Measurements from ENCODE around the gene SLX4IP. TPM values are rescaled to one million over a fixed set of nuclear protein-coding genes. Genes with fewer than 3 reads are reported as not detected.
A peak's percentile ranks its signal among the peaks of the same experiment; 100 is the strongest.

Gene SLX4IP
- total and polyA plus RNA-seq, 5 donors from 2014 or later = 1.5 to 4.1 (median 2.4) TPM

DNA sequence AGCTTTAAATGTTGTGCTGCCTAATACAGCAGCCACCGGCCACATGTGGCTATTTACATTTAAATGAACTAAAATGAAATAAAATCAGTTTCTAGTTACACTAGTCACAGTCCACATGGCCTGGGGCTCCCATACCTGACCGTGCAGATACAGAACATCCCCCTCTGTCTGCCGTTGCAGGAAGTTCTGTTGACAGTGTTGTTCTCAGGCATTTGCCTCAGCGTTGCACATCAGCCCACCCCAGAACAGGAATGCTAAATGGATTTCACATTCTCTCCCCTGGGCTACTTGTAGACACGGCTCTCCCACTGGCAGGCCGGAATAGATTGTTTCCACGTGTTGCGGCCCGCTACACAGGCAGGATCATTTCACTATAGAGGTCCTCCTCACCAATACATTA lies 212.4 kb downstream of the SLX4IP start:
- Histone ChIP-seq H3K4me1 (ENCODE audit: control insufficient read depth, insufficient read depth, low read length, poor library complexity, severe bottlenecking) (no peaks in the 10 kb centered on the region), H3K36me3 (ENCODE audit: control insufficient read depth, insufficient read depth, low read length) (no peaks in the 10 kb centered on the region), H3K4me3 (ENCODE audit: low read depth, low read length) (no peak overlapping the region), H3K9me3 (ENCODE audit: control insufficient read depth in 2 of 2, low read length in 2 of 2) (no peaks in the 10 kb centered on the region), H3K27ac (ENCODE audit: insufficient read depth, low read length, poor library complexity, severe bottlenecking) (no peak overlapping the region), H3K27me3 (ENCODE audit: control insufficient read depth, insufficient read depth, low read length) (no peaks in the 10 kb centered on the region)
- Mint-ChIP-seq H3K4me1 (no peaks in the 10 kb centered on the region), H3K9me3 (peaks cover 0 to 1% (median 0%) of the 10 kb centered on the region in 7 donors), H3K36me3 (no peaks in the 10 kb centered on the region), H3K27ac (no peak overlapping the region), H3K4me3 (no peak overlapping the region), H3K27me3 (peaks cover 5% of the 10 kb centered on the region)
- peak in 1 of 3 donors; percentile 8 for DNase-seq
- ATAC-seq (ENCODE audit: low read depth in 2 of 2) = no peak

DNA sequence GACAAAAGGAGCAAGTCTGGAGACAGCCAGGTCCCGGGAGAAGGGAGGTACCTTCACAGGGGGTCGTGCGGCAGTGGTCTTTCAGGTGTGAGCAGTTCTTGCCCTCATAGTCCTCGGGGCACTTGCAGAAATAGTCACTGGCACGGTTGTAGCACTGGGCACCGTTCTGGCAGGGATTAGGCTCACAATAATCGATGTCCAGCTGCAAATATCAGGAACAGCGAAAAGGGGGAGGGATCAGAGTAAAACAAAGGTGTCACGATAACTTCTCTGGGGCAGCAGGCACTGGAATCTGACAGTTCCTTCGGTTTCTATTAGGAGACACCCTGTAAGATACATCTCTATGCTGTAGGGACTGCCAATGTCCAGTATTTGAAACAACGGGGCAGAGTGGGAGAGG lies 212.8 kb downstream of the SLX4IP start:
- Mint-ChIP-seq H3K27ac (no peak overlapping the region), H3K27me3 (peaks cover 5% of the 10 kb centered on the region), H3K9me3 (peaks cover 0 to 1% (median 0%) of the 10 kb centered on the region in 7 donors), H3K36me3 (no peaks in the 10 kb centered on the region), H3K4me3 (no peak overlapping the region), H3K4me1 (no peaks in the 10 kb centered on the region)
- no peaks in the 10 kb centered on the region for H3K9me3 ChIP-seq (ENCODE audit: control insufficient read depth in 2 of 2, low read length in 2 of 2)
- H3K4me3 ChIP-seq (ENCODE audit: low read depth, low read length) = no peak overlapping the region
- ATAC-seq (ENCODE audit: low read depth in 2 of 2) (no peak), DNase-seq (no peak)
- H3K27ac ChIP-seq (ENCODE audit: insufficient read depth, low read length, poor library complexity, severe bottlenecking) = no peak overlapping the region
- H3K36me3 ChIP-seq (ENCODE audit: control insufficient read depth, insufficient read depth, low read length) = no peaks in the 10 kb centered on the region
- H3K4me1 ChIP-seq (ENCODE audit: control insufficient read depth, insufficient read depth, low read length, poor library complexity, severe bottlenecking) = no peaks in the 10 kb centered on the region
- no peaks in the 10 kb centered on the region for H3K27me3 ChIP-seq (ENCODE audit: control insufficient read depth, insufficient read depth, low read length)

DNA sequence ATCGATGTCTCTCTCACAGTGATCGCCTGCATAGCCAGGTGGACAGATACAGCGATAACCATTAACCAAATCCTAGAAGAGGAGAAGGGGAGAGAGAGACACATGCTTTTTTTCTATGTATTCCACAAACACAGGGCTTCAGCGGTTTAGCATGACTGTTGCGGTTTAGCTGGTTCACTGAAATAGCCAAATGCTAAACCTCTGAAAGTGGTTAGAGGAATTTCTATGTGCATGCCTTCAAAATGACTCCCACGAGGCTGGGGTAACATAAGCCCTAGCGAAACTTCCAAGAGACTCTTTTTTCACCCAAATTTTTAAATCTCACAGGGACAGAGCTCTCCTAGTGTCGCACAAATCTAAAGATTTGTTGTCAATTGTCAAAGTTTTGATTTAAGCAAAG lies 213.5 kb downstream of the SLX4IP start:
- DNase-seq (no peak), ATAC-seq (ENCODE audit: low read depth in 2 of 2) (no peak)
- H3K27ac ChIP-seq (ENCODE audit: insufficient read depth, low read length, poor library complexity, severe bottlenecking) = no peak overlapping the region
- H3K4me3 ChIP-seq (ENCODE audit: low read depth, low read length) = no peak overlapping the region
- no peaks in the 10 kb centered on the region for H3K36me3 Mint-ChIP-seq
- no peak overlapping the region for H3K27ac Mint-ChIP-seq
- H3K4me3 Mint-ChIP-seq = no peak overlapping the region
- H3K27me3 Mint-ChIP-seq = peaks cover 5% of the 10 kb centered on the region
- no peaks in the 10 kb centered on the region for H3K36me3 ChIP-seq (ENCODE audit: control insufficient read depth, insufficient read depth, low read length)
- H3K4me1 Mint-ChIP-seq = no peaks in the 10 kb centered on the region
- H3K4me1 ChIP-seq (ENCODE audit: control insufficient read depth, insufficient read depth, low read length, poor library complexity, severe bottlenecking) = no peaks in the 10 kb centered on the region
- peaks cover 0 to 2% (median 0%) of the 10 kb centered on the region in 7 donors for H3K9me3 Mint-ChIP-seq
- no peaks in the 10 kb centered on the region for H3K9me3 ChIP-seq (ENCODE audit: control insufficient read depth in 2 of 2, low read length in 2 of 2)
- H3K27me3 ChIP-seq (ENCODE audit: control insufficient read depth, insufficient read depth, low read length) = no peaks in the 10 kb centered on the region

DNA sequence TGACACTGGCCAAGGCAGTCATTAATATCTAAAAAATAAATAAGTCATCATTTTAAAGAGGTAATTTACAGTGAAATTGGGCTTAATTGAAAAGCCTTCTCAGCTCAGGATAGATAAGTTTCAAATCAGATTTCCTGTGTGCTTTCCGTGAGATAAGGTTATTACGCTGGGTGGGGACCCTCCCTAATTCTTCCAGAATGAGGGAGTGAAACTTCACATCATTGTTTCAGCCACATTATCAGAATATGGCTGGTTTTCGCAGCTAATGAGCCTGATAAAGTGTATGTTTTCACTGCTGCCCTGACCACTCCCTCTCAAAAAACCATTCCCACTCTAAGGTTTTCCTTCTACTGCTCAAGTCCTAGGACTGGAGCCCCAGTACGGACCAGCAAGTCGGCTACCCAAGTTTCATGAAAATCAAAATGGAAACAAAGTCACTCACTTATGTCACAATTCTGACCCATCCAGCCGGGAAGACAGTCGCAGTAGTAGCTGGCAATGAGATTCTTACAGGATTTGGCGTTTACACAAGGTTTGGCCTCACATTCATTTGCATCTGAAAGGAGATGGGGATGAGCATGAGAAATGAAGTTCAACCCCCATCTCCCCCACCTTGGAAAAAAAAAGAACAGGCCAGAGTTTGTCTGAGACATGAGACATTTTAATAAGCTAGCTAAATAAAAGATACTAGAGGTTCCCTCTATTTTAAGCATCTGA lies 214.1 kb downstream of the SLX4IP start:
- peaks cover 5% of the 10 kb centered on the region for H3K27me3 Mint-ChIP-seq
- ATAC-seq (ENCODE audit: low read depth in 2 of 2) (no peak), DNase-seq (no peak)
- H3K27ac ChIP-seq (ENCODE audit: insufficient read depth, low read length, poor library complexity, severe bottlenecking) = no peak overlapping the region
- H3K9me3 ChIP-seq (ENCODE audit: control insufficient read depth in 2 of 2, low read length in 2 of 2) = no peaks in the 10 kb centered on the region
- H3K4me1 Mint-ChIP-seq = no peaks in the 10 kb centered on the region
- no peak overlapping the region for H3K4me3 Mint-ChIP-seq
- H3K4me1 ChIP-seq (ENCODE audit: control insufficient read depth, insufficient read depth, low read length, poor library complexity, severe bottlenecking) = no peaks in the 10 kb centered on the region
- H3K27me3 ChIP-seq (ENCODE audit: control insufficient read depth, insufficient read depth, low read length) = peaks cover 2% of the 10 kb centered on the region
- peaks cover 0 to 2% (median 0%) of the 10 kb centered on the region in 7 donors for H3K9me3 Mint-ChIP-seq
- no peak overlapping the region for H3K4me3 ChIP-seq (ENCODE audit: low read depth, low read length)
- no peaks in the 10 kb centered on the region for H3K36me3 Mint-ChIP-seq
- no peak overlapping the region for H3K27ac Mint-ChIP-seq
- no peaks in the 10 kb centered on the region for H3K36me3 ChIP-seq (ENCODE audit: control insufficient read depth, insufficient read depth, low read length)

DNA sequence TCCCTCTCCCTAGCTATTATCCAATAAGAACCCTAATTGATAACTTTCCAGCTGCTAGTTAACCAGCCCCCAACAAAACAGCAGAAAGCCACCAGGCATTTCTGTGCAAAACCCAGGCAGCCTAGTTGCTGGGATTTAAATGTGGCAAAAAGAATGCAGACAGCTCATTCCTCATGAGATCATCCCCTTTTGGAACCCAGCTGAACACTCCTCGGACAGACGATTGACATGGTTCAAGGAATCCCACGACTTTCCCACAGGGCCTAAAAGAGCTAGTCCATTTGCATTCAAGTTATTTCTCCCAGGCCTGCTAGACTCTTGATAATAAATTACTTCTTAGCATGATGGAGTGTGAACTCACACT lies 214.7 kb downstream of the SLX4IP start:
- DNase-seq (no peak), ATAC-seq (ENCODE audit: low read depth in 2 of 2) (no peak)
- H3K27ac ChIP-seq (ENCODE audit: insufficient read depth, low read length, poor library complexity, severe bottlenecking) = no peak overlapping the region
- Mint-ChIP-seq H3K27me3 (peaks cover 5% of the 10 kb centered on the region), H3K4me3 (no peak overlapping the region), H3K4me1 (no peaks in the 10 kb centered on the region), H3K27ac (no peak overlapping the region), H3K9me3 (peaks cover 0 to 2% (median 0%) of the 10 kb centered on the region in 7 donors), H3K36me3 (no peaks in the 10 kb centered on the region)
- peaks cover 2% of the 10 kb centered on the region for H3K27me3 ChIP-seq (ENCODE audit: control insufficient read depth, insufficient read depth, low read length)
- H3K36me3 ChIP-seq (ENCODE audit: control insufficient read depth, insufficient read depth, low read length) = no peaks in the 10 kb centered on the region
- no peak overlapping the region for H3K4me3 ChIP-seq (ENCODE audit: low read depth, low read length)
- H3K9me3 ChIP-seq (ENCODE audit: control insufficient read depth in 2 of 2, low read length in 2 of 2) = no peaks in the 10 kb centered on the region
- no peaks in the 10 kb centered on the region for H3K4me1 ChIP-seq (ENCODE audit: control insufficient read depth, insufficient read depth, low read length, poor library complexity, severe bottlenecking)

DNA sequence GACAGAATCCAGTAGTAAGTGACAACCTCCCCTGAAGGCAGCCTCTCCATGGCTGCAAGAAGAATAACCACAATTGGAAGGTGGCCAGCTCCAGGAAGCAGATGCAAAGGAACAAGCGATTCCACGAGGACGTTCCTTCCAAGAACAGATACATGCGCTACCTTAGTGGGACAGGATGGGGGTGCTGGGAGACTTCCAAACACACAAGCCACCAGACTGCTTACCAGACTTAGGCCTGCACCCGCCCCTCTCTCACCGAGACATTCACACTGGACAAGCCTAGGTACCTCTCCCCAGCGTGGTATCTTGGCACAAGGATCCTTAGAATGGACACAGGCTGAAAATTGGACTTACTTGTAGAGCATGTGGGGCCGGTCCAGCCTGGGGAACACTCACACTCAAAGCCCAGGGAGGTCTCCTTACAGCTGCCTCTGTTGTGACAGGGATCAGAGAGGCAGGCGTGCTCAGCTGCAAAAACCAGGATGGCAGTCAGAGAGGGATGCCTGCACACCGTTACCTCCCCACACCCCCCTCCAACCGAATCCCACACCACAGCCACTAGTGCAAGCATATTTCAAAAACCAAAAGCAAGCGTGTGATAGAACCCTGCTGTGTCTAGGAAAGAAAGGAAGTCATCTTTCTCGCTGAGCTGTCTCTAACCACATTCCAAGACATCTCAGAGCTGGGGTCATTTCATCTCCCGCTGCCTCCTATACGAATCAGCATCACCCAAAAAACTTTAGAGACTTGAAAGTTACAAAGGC lies 216.3 kb downstream of the SLX4IP start:
- no peak for ATAC-seq (ENCODE audit: low read depth in 2 of 2)
- Mint-ChIP-seq H3K4me3 (no peak overlapping the region), H3K9me3 (peaks cover 0 to 2% (median 0%) of the 10 kb centered on the region in 7 donors), H3K36me3 (no peaks in the 10 kb centered on the region), H3K4me1 (no peaks in the 10 kb centered on the region), H3K27ac (no peak overlapping the region), H3K27me3 (peaks cover 9% of the 10 kb centered on the region)
- Histone ChIP-seq H3K27me3 (ENCODE audit: control insufficient read depth, insufficient read depth, low read length) (peaks cover 2% of the 10 kb centered on the region), H3K9me3 (ENCODE audit: control insufficient read depth in 2 of 2, low read length in 2 of 2) (no peaks in the 10 kb centered on the region), H3K36me3 (ENCODE audit: control insufficient read depth, insufficient read depth, low read length) (no peaks in the 10 kb centered on the region), H3K4me1 (ENCODE audit: control insufficient read depth, insufficient read depth, low read length, poor library complexity, severe bottlenecking) (no peaks in the 10 kb centered on the region), H3K4me3 (ENCODE audit: low read depth, low read length) (no peak overlapping the region), H3K27ac (ENCODE audit: insufficient read depth, low read length, poor library complexity, severe bottlenecking) (no peak overlapping the region)
- no peak for DNase-seq

DNA sequence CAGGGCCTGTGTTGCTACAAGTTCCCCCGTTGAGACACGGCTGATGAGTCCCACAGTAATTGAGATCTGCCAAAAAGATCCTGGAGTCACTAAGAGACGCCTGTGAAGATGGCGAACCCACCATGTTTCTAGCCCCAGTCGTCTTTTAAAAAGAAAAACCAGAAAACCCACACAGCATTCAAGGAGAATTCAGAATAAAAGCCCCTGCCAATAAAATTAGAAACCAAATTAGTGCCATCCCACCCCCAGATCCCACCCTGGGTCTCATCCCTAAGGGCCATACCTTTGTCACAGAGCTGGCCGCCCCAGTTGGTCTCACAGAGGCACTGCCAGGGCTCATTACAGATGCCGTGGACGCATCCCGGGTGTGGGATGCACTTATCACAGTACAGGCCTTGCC lies 217.1 kb downstream of the SLX4IP start:
- Histone ChIP-seq H3K9me3 (ENCODE audit: control insufficient read depth in 2 of 2, low read length in 2 of 2) (no peaks in the 10 kb centered on the region), H3K27me3 (ENCODE audit: control insufficient read depth, insufficient read depth, low read length) (peaks cover 2% of the 10 kb centered on the region), H3K4me3 (ENCODE audit: low read depth, low read length) (no peak overlapping the region), H3K36me3 (ENCODE audit: control insufficient read depth, insufficient read depth, low read length) (no peaks in the 10 kb centered on the region), H3K4me1 (ENCODE audit: control insufficient read depth, insufficient read depth, low read length, poor library complexity, severe bottlenecking) (no peaks in the 10 kb centered on the region), H3K27ac (ENCODE audit: insufficient read depth, low read length, poor library complexity, severe bottlenecking) (no peak overlapping the region)
- Mint-ChIP-seq H3K9me3 (peaks cover 0 to 2% (median 0%) of the 10 kb centered on the region in 7 donors), H3K36me3 (no peaks in the 10 kb centered on the region), H3K4me3 (no peak overlapping the region), H3K27ac (no peak overlapping the region), H3K27me3 (peaks cover 10% of the 10 kb centered on the region), H3K4me1 (no peaks in the 10 kb centered on the region)
- DNase-seq = no peak
- ATAC-seq (ENCODE audit: low read depth in 2 of 2) = no peak

Data from CD4-positive, CD25-positive, alpha-beta regulatory T cell (primary cell).